Hepatocyte (in vitro differentiated cells): ENCODE data around the gene CSMD2. TPM values are rescaled to one million over a fixed set of nuclear protein-coding genes. Genes with fewer than 3 reads are reported as not detected.

Experiments used
- DNase-seq: peaks from one replicate; pipeline ENCODE4 v3.0.0-alpha.2; 2016; ENCODE audit warnings: low spot score
- H2AFZ ChIP-seq: fragments of 200-600 bp; sonication (generic); 2 replicates; pipeline ENCODE4 v1.6.0; 2016; ENCODE audit warnings: antibody characterized with exemption, mild to moderate bottlenecking
- H3K27ac ChIP-seq: fragments of 200-600 bp; sonication (generic); 2 replicates; pipeline ENCODE4 v1.5.1; 2016; ENCODE audit warnings: mild to moderate bottlenecking
- H3K27me3 ChIP-seq: fragments of 200-600 bp; sonication (generic); 2 replicates; pipeline ENCODE4 v1.6.1; 2016
- H3K36me3 ChIP-seq: fragments of 200-600 bp; sonication (generic); replicated peaks from 2 replicates; pipeline ENCODE4 v1.5.1; 2016; ENCODE audit warnings: low read depth; ENCODE audit not compliant: insufficient read depth
- H3K4me1 ChIP-seq: fragments of 200-600 bp; sonication (generic); 2 replicates; pipeline ENCODE4 v1.5.1; 2016; ENCODE audit warnings: mild to moderate bottlenecking, moderate library complexity; ENCODE audit not compliant: insufficient read depth
- H3K4me2 ChIP-seq: fragments of 200-600 bp; sonication (generic); 2 replicates; pipeline ENCODE4 v1.6.0; 2016
- H3K4me3 ChIP-seq: fragments of 200-600 bp; sonication (generic); 2 replicates; pipeline ENCODE4 v1.5.1; 2016; ENCODE audit warnings: mild to moderate bottlenecking
- H3K79me2 ChIP-seq: fragments of 200-600 bp; sonication (generic); 2 replicates; pipeline ENCODE4 v1.6.0; 2017; ENCODE audit warnings: mild to moderate bottlenecking
- H3K9me2 ChIP-seq: fragments of 200-600 bp; sonication (generic); replicated peaks from 2 replicates; pipeline ENCODE4 v1.6.0; 2017; ENCODE audit warnings: mild to moderate bottlenecking; ENCODE audit not compliant: insufficient read depth
- H3K9me3 ChIP-seq: fragments of 200-600 bp; sonication (generic); 2 replicates; pipeline ENCODE4 v1.5.1; 2016; ENCODE audit warnings: low read depth, mild to moderate bottlenecking
- H4K20me1 ChIP-seq: fragments of 200-600 bp; sonication (generic); 2 replicates; pipeline ENCODE4 v1.6.0; 2016; ENCODE audit warnings: mild to moderate bottlenecking; ENCODE audit not compliant: insufficient read depth, poor library complexity, severe bottlenecking
- EZH2 ChIP-seq: fragments of 200-600 bp; sonication (generic); IDR thresholded peaks from 2 replicates; pipeline ENCODE4 v1.6.1; 2016; ENCODE audit warnings: antibody characterized with exemption, mild to moderate bottlenecking, borderline replicate concordance
- EZH2phosphoT487 ChIP-seq: fragments of 200-600 bp; sonication (generic); IDR thresholded peaks from one replicate; pipeline ENCODE4 v1.6.1; 2018; ENCODE audit warnings: antibody characterized with exemption, mild to moderate bottlenecking, low read depth, moderate library complexity; ENCODE audit not compliant: unreplicated experiment, severe bottlenecking
- WGBS: methylation state at CpG from one replicate; pipeline ENCODE4 v1.1.6; 2016; ENCODE audit warnings: low lambda C conversion rate; ENCODE audit errors: missing lambda C conversion rate; 5-methylcytosine and 5-hydroxymethylcytosine counted together
- polyA plus RNA-seq: library from polyadenylated mRNA; unstranded; fragments of >200 nt; fragmentation: Nextera tagmentation; extraction: Ambion mirVana; gene quantifications from 2 replicates; pipeline ENCODE4 v1.2.1, GENCODE V29; 2016
- total RNA-seq: library from RNA; depleted of rRNA; stranded (reverse); fragments of >200 nt; gene quantifications from 2 replicates; pipeline ENCODE4 v1.2.3, GENCODE V29; 2014
- TF ChIP-seq, protein P1 (sequence below): fragments of 200-600 bp; sonication (generic); IDR thresholded peaks from 2 replicates; pipeline ENCODE4 v1.5.1; 2016; ENCODE audit warnings: antibody characterized with exemption, mild to moderate bottlenecking; ENCODE audit not compliant: poor library complexity

CSMD2 gene
- total and polyA plus RNA-seq, 2 experiments from 2014 or later, result 0.10 to 0.37 TPM

DNA sequence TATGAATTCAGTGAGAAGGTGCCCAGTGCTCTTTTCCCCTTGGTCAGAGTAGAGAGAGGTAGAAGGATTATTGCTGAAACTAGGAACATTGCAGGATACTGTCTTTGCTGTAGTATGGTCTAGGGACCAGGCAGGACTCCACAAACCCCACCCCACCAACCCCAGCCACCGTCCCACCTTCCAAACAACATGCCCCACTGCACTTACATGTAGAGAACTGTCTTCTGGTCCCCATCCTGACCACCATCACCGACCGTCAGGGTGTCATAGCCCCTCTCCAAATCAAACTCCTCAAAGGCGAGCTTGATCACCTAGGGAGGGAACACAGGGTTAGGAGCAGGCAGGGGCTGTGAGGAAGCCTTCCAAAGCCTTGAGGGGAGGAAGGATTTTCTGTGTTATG, 372.8 kb downstream of the CSMD2 start:
- no peaks in the 10 kb centered on the region for H3K4me1 ChIP-seq
- no peak for TF ChIP-seq EZH2phosphoT487
- no peak for TF ChIP-seq EZH2
- TF ChIP-seq, protein P1, sequence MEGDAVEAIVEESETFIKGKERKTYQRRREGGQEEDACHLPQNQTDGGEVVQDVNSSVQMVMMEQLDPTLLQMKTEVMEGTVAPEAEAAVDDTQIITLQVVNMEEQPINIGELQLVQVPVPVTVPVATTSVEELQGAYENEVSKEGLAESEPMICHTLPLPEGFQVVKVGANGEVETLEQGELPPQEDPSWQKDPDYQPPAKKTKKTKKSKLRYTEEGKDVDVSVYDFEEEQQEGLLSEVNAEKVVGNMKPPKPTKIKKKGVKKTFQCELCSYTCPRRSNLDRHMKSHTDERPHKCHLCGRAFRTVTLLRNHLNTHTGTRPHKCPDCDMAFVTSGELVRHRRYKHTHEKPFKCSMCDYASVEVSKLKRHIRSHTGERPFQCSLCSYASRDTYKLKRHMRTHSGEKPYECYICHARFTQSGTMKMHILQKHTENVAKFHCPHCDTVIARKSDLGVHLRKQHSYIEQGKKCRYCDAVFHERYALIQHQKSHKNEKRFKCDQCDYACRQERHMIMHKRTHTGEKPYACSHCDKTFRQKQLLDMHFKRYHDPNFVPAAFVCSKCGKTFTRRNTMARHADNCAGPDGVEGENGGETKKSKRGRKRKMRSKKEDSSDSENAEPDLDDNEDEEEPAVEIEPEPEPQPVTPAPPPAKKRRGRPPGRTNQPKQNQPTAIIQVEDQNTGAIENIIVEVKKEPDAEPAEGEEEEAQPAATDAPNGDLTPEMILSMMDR, result no peak
- WGBS, result 86% methylated on average over 4 of the region's 4 CpGs

DNA sequence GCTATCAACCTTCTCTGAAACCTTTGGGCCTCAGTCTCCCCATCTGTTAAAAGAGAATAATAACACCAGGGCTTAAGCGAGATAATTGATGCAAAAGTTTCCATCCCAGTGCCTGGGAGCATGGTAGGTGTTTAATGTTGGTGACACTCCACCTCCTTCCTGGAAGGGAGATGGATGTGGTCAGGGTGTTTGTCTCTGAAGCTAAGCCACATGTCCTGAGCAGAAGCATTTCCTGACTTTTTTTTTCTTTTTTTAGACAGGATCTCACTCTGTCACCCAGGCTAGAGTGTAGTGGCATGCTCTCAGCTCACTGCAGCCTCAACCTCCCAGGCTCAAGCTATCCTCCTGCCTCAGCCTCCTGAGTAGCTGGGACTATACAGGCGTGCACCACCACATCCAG, 373.8 kb downstream of the CSMD2 start:
- H3K4me3 ChIP-seq, result no peak overlapping the region
- H4K20me1 ChIP-seq, result no peaks in the 10 kb centered on the region
- no peak overlapping the region for H3K27ac ChIP-seq
- H3K9me3 ChIP-seq, result no peaks in the 10 kb centered on the region
- 90% methylated on average over 2 of the region's 2 CpGs for WGBS
- TF ChIP-seq EZH2phosphoT487, result no peak
- no peaks in the 10 kb centered on the region for H3K9me2 ChIP-seq
- no peak overlapping the region for H3K4me2 ChIP-seq
- H3K4me1 ChIP-seq, result no peaks in the 10 kb centered on the region
- DNase-seq, result no peak
- no peak overlapping the region for H2AFZ ChIP-seq
- H3K36me3 ChIP-seq, result no peaks in the 10 kb centered on the region
- no peaks in the 10 kb centered on the region for H3K27me3 ChIP-seq
- H3K79me2 ChIP-seq, result no peaks in the 10 kb centered on the region

More for the DNA sequence above, 372.8 kb downstream of the CSMD2 start:
- no peak overlapping the region for H3K27ac ChIP-seq
- H4K20me1 ChIP-seq, result no peaks in the 10 kb centered on the region
- no peaks in the 10 kb centered on the region for H3K9me2 ChIP-seq
- no peaks in the 10 kb centered on the region for H3K36me3 ChIP-seq
- no peak for DNase-seq
- no peaks in the 10 kb centered on the region for H3K9me3 ChIP-seq
- no peak overlapping the region for H2AFZ ChIP-seq
- H3K79me2 ChIP-seq, result no peaks in the 10 kb centered on the region
- no peaks in the 10 kb centered on the region for H3K27me3 ChIP-seq
- no peak overlapping the region for H3K4me2 ChIP-seq
- no peak overlapping the region for H3K4me3 ChIP-seq

DNA sequence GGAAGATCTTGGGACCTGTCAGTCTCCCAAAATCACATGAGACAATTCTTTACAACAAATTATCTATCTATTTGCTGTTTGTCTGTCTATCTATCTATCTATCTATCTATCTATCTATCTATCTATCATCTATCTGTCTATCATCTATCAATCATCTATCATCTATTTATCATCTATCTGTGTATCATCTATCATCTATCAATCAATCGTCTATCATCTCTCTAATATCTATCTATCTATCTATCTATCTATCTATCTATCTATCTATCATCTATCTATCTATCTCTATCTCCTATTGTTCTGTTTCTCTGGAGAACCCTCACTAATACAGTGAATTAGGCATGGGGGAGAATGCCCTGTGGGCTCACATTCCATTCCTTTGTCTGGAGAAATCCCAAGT, 374.5 kb downstream of the CSMD2 start:
- Histone ChIP-seq H3K4me3 (no peak overlapping the region), H3K4me1 (no peaks in the 10 kb centered on the region), H2AFZ (no peak overlapping the region), H3K27ac (no peak overlapping the region), H4K20me1 (no peaks in the 10 kb centered on the region), H3K79me2 (no peaks in the 10 kb centered on the region), H3K4me2 (no peak overlapping the region), H3K36me3 (no peaks in the 10 kb centered on the region), H3K9me3 (no peaks in the 10 kb centered on the region), H3K27me3 (no peaks in the 10 kb centered on the region), H3K9me2 (no peaks in the 10 kb centered on the region)
- TF ChIP-seq EZH2phosphoT487 (no peak), EZH2 (no peak)
- WGBS, result 96% methylated on average over 1 of the region's 1 CpG
- DNase-seq, result no peak

DNA sequence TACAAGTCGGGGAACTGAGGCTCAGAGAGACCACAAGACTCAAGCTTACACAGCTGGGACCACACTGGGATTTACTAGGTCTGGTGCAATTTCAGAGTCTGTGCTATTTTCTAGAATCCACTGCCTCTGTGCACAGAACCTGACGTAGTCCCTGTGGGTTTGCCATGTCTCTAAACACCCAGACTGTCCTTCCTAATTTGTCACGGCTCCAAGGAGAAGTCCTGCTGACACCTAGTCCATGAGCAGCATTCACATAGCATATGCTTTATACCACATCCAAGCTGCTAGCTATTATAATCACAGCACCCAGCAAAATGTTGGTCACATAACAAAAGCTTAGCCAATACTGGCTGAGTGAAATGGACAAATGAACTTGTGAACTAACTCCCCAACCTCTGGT, 380.2 kb downstream of the CSMD2 start:
- H3K9me2 ChIP-seq, result no peaks in the 10 kb centered on the region
- H3K36me3 ChIP-seq, result no peaks in the 10 kb centered on the region
- TF ChIP-seq EZH2, result no peak
- TF ChIP-seq EZH2phosphoT487, result no peak
- TF ChIP-seq, protein P1, result no peak
- 94% methylated on average over 3 of the region's 3 CpGs for WGBS
- no peak overlapping the region for H3K4me3 ChIP-seq
- H4K20me1 ChIP-seq, result no peaks in the 10 kb centered on the region
- no peak for DNase-seq
- no peaks in the 10 kb centered on the region for H3K4me1 ChIP-seq
- no peak overlapping the region for H3K27ac ChIP-seq
- no peak overlapping the region for H2AFZ ChIP-seq
- peaks cover 3% of the 10 kb centered on the region for H3K27me3 ChIP-seq
- H3K4me2 ChIP-seq, result no peak overlapping the region
- no peaks in the 10 kb centered on the region for H3K9me3 ChIP-seq
- no peaks in the 10 kb centered on the region for H3K79me2 ChIP-seq
